H9 (cell line): ENCODE results near the gene PDE4A. TPM values are rescaled to one million over a fixed set of nuclear protein-coding genes. Genes with fewer than 3 reads are reported as not detected.
A peak's percentile ranks its signal among the peaks of the same experiment; 100 is the strongest.

Experiments
- DNase-seq: peaks from one replicate; pipeline ENCODE4 v3.0.0-alpha.2; 2017
- H2AFZ ChIP-seq: one replicate; pipeline ENCODE4 v1.6.1; 2013; ENCODE audit warnings: mild to moderate bottlenecking, low read length, control low read depth, moderate library complexity
- H2AK5ac ChIP-seq: 2 replicates; pipeline ENCODE4 v1.6.1; 2013; ENCODE audit warnings: low read length, control low read depth, mixed read lengths; ENCODE audit not compliant: insufficient read length
- H2BK120ac ChIP-seq: one replicate; pipeline ENCODE4 v1.6.1; 2013; ENCODE audit warnings: low read depth, mild to moderate bottlenecking, low read length, control low read depth, inconsistent platforms; ENCODE audit not compliant: poor library complexity, severe bottlenecking
- H2BK12ac ChIP-seq: 2 replicates; pipeline ENCODE4 v1.6.1; 2013; ENCODE audit warnings: low read length, control low read depth, mixed read lengths, low read depth; ENCODE audit not compliant: insufficient read length
- H2BK15ac ChIP-seq: 2 replicates; pipeline ENCODE4 v1.6.1; 2013; ENCODE audit warnings: low read depth, low read length, control low read depth
- H2BK20ac ChIP-seq: one replicate; pipeline ENCODE4 v1.6.1; 2013; ENCODE audit warnings: low read depth, mild to moderate bottlenecking, low read length, control low read depth, inconsistent platforms; ENCODE audit not compliant: poor library complexity, severe bottlenecking
- H2BK5ac ChIP-seq: 2 replicates; pipeline ENCODE4 v1.6.1; 2013; ENCODE audit warnings: low read length, control low read depth, mixed read lengths; ENCODE audit not compliant: insufficient read length
- H3K14ac ChIP-seq: 2 replicates; pipeline ENCODE4 v1.6.1; 2013; ENCODE audit warnings: low read length, control low read depth; ENCODE audit not compliant: insufficient read depth
- H3K18ac ChIP-seq: 2 replicates; pipeline ENCODE4 v1.6.1; 2013; ENCODE audit warnings: low read depth, mild to moderate bottlenecking, mixed read lengths, low read length, control low read depth; ENCODE audit not compliant: insufficient read length
- H3K23ac ChIP-seq: 2 replicates; pipeline ENCODE4 v1.6.1; 2013; ENCODE audit warnings: low read length, control low read depth, mixed read lengths, low read depth; ENCODE audit not compliant: insufficient read length
- H3K23me2 ChIP-seq: 2 replicates; pipeline ENCODE4 v1.6.1; 2013; ENCODE audit warnings: low read depth, mild to moderate bottlenecking, mixed read lengths, low read length, control low read depth; ENCODE audit not compliant: insufficient read length, poor library complexity, severe bottlenecking
- H3K27ac ChIP-seq: 2 replicates; pipeline ENCODE4 v1.5.1; 2013; ENCODE audit warnings: low read length, control low read depth, mixed read lengths, low read depth; ENCODE audit not compliant: insufficient read length
- H3K27me3 ChIP-seq: 2 replicates; pipeline ENCODE4 v1.6.1; 2013; ENCODE audit warnings: low read length, control low read depth, inconsistent platforms; ENCODE audit not compliant: insufficient read depth
- H3K4ac ChIP-seq: 2 replicates; pipeline ENCODE4 v1.6.1; 2013; ENCODE audit warnings: low read depth, mild to moderate bottlenecking, control low read depth, inconsistent platforms, low read length, moderate library complexity
- H3K4me1 ChIP-seq: 2 replicates; pipeline ENCODE4 v1.6.1; 2013; ENCODE audit warnings: low read length, control low read depth, inconsistent platforms; ENCODE audit not compliant: insufficient read depth
- H3K4me2 ChIP-seq: 2 replicates; pipeline ENCODE4 v1.6.1; 2013; ENCODE audit warnings: low read length, control low read depth, mixed read lengths; ENCODE audit not compliant: insufficient read length, insufficient read depth
- H3K56ac ChIP-seq: 2 replicates; pipeline ENCODE4 v1.6.1; 2013; ENCODE audit warnings: low read depth, mild to moderate bottlenecking, mixed read lengths, low read length, control low read depth; ENCODE audit not compliant: insufficient read length
- H3K79me1 ChIP-seq: 2 replicates; pipeline ENCODE4 v1.6.1; 2013; ENCODE audit warnings: low read depth, mild to moderate bottlenecking, moderate library complexity, low read length, control low read depth, inconsistent platforms; ENCODE audit not compliant: insufficient read depth, poor library complexity, severe bottlenecking
- H3K79me2 ChIP-seq: 2 replicates; pipeline ENCODE4 v1.6.1; 2013; ENCODE audit warnings: low read length, control low read depth, inconsistent platforms; ENCODE audit not compliant: insufficient read depth
- H3K9ac ChIP-seq: 2 replicates; pipeline ENCODE4 v1.6.1; 2013; ENCODE audit warnings: low read length, control low read depth, mixed read lengths; ENCODE audit not compliant: insufficient read length; ENCODE audit errors: extremely low read depth
- H3K9me3 ChIP-seq: one replicate; pipeline ENCODE4 v1.6.1; 2013; ENCODE audit warnings: low read depth, low read length, inconsistent platforms; ENCODE audit not compliant: control insufficient read depth
- H3T11ph ChIP-seq: one replicate; pipeline ENCODE4 v1.6.1; 2013; ENCODE audit warnings: mild to moderate bottlenecking, low read length, control low read depth, inconsistent platforms
- H4K20me1 ChIP-seq: one replicate; pipeline ENCODE4 v1.6.1; 2013; ENCODE audit not compliant: control insufficient read depth, insufficient read length, insufficient read depth
- H4K5ac ChIP-seq: 2 replicates; pipeline ENCODE4 v1.6.1; 2013; ENCODE audit warnings: low read depth, mild to moderate bottlenecking, mixed read lengths, low read length, control low read depth; ENCODE audit not compliant: insufficient read length
- H4K8ac ChIP-seq: replicated peaks from 2 replicates; pipeline ENCODE4 v1.6.1; 2013; ENCODE audit warnings: low read length, control low read depth, mixed read lengths, low read depth; ENCODE audit not compliant: insufficient read length
- H4K91ac ChIP-seq: 2 replicates; pipeline ENCODE4 v1.6.1; 2013; ENCODE audit warnings: low read depth, mild to moderate bottlenecking, moderate library complexity, mixed read lengths, low read length, control low read depth; ENCODE audit not compliant: insufficient read length
- H3K27ac Mint-ChIP-seq, 3 experiments: 2 replicates in 2 of 3; 3 replicates in 1 of 3; pipeline ENCODE4 v1.8.0; 2020 to 2021; ENCODE audit warnings: mixed read lengths in 3 of 3, mild to moderate bottlenecking in 1 of 3, moderate library complexity in 1 of 3
- H3K27me3 Mint-ChIP-seq: 2 replicates; pipeline ENCODE4 v1.8.0; 2021; ENCODE audit warnings: low read depth, mild to moderate bottlenecking, moderate library complexity, mixed read lengths
- H3K36me3 Mint-ChIP-seq, 3 experiments: 2 replicates in 2 of 3; 3 replicates in 1 of 3; pipeline ENCODE4 v1.8.0; 2020 to 2021; ENCODE audit warnings: low read depth in 3 of 3, mixed read lengths in 3 of 3; ENCODE audit not compliant: insufficient read depth in 1 of 3
- H3K4me1 Mint-ChIP-seq, 2 experiments: 2 replicates each; pipeline ENCODE4 v1.8.0; 2020; ENCODE audit warnings: mixed read lengths in 2 of 2
- H3K4me3 Mint-ChIP-seq, 2 experiments: 2 replicates in 1 of 2; 3 replicates in 1 of 2; pipeline ENCODE4 v1.8.0; 2020 to 2021; ENCODE audit warnings: mild to moderate bottlenecking in 2 of 2, mixed read lengths in 2 of 2, moderate library complexity in 1 of 2
- H3K9me3 Mint-ChIP-seq, 2 experiments: 2 replicates in 1 of 2; 3 replicates in 1 of 2; pipeline ENCODE4 v1.8.0; 2020; ENCODE audit warnings: mild to moderate bottlenecking in 2 of 2, mixed read lengths in 2 of 2, moderate library complexity in 1 of 2
- WGBS: extraction: QIAGEN DNeasy Blood & Tissue Kit; methylation state at CpG from one replicate; pipeline ENCODE4 v1.1.7; 2013; ENCODE audit warnings: missing lambda C conversion rate, low lambda C conversion rate, mixed read lengths; ENCODE audit not compliant: insufficient read length; ENCODE audit errors: extremely low coverage; 5-methylcytosine and 5-hydroxymethylcytosine counted together
- total RNA-seq: library from RNA; stranded (reverse); gene quantifications from 2 replicates; pipeline ENCODE4 v1.2.1, GENCODE V29; 2021
- TF ChIP-seq, protein P1 (sequence below): fragments of 200-600 bp; sonication (generic); conservative IDR thresholded peaks from 3 replicates; pipeline ENCODE4 v1.8.0; 2021; ENCODE audit warnings: antibody characterized with exemption, mild to moderate bottlenecking

PDE4A gene
- total RNA-seq, 1 experiment from 2014 or later = 8.5 TPM

DNA sequence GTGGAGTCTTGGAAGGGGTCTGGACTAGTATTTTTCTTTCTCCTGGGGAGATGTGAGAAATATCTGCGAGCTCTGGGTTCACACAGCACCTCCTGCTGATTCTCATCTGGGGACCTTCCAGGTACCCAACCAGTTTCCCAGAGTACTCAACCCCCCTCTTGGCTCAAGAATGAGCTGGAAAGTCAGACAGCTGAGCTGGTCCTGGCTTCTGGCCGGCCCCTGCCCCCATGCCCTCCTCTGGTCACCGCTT, 2.2 kb upstream of the PDE4A start:
- peak overlapping the region; percentile 59 for H3K4me2 ChIP-seq
- Mint-ChIP-seq H3K36me3 (no peaks in the 10 kb centered on the region), H3K4me1 (peaks cover 33 to 40% of the 10 kb centered on the region in 2 experiments), H3K4me3 (peak overlapping the region; percentile 53 to 82), H3K9me3 (peaks cover 2 to 4% of the 10 kb centered on the region in 2 experiments; a peak in 4 of 5 replicates), H3K27ac (no peak overlapping the region), H3K27me3 (peaks cover 89% of the 10 kb centered on the region)
- TF ChIP-seq, protein P1, sequence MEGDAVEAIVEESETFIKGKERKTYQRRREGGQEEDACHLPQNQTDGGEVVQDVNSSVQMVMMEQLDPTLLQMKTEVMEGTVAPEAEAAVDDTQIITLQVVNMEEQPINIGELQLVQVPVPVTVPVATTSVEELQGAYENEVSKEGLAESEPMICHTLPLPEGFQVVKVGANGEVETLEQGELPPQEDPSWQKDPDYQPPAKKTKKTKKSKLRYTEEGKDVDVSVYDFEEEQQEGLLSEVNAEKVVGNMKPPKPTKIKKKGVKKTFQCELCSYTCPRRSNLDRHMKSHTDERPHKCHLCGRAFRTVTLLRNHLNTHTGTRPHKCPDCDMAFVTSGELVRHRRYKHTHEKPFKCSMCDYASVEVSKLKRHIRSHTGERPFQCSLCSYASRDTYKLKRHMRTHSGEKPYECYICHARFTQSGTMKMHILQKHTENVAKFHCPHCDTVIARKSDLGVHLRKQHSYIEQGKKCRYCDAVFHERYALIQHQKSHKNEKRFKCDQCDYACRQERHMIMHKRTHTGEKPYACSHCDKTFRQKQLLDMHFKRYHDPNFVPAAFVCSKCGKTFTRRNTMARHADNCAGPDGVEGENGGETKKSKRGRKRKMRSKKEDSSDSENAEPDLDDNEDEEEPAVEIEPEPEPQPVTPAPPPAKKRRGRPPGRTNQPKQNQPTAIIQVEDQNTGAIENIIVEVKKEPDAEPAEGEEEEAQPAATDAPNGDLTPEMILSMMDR = no peak
- H3K18ac ChIP-seq = no peak overlapping the region
- H2BK120ac ChIP-seq = no peak overlapping the region
- peaks cover 2% of the 10 kb centered on the region; the same call in 1 of the 2 replicates for H3K4me1 ChIP-seq
- H3K14ac ChIP-seq = no peak overlapping the region
- H3K79me2 ChIP-seq = no peaks in the 10 kb centered on the region
- H2AFZ ChIP-seq = no peak overlapping the region
- no peaks in the 10 kb centered on the region for H3K79me1 ChIP-seq
- no peak overlapping the region for H4K5ac ChIP-seq
- DNase-seq = no peak
- no peak overlapping the region for H3K56ac ChIP-seq
- WGBS = no CpG with 5 or more reads among the region's 3 CpGs
- H3K9ac ChIP-seq = no peak overlapping the region
- no peak overlapping the region for H3K23ac ChIP-seq
- H3K4ac ChIP-seq = no peak overlapping the region
- no peak overlapping the region for H4K91ac ChIP-seq
- no peaks in the 10 kb centered on the region for H4K20me1 ChIP-seq
- no peaks in the 10 kb centered on the region for H3K9me3 ChIP-seq
- no peak overlapping the region for H2AK5ac ChIP-seq
- H3T11ph ChIP-seq = no peak overlapping the region
- no peak overlapping the region for H4K8ac ChIP-seq
- peaks cover 37% of the 10 kb centered on the region for H3K27me3 ChIP-seq
- H2BK5ac ChIP-seq = no peak overlapping the region
- H2BK15ac ChIP-seq = no peak overlapping the region
- no peak overlapping the region for H2BK20ac ChIP-seq
- H3K27ac ChIP-seq = no peak overlapping the region
- no peak overlapping the region for H2BK12ac ChIP-seq
- peaks cover 19% of the 10 kb centered on the region for H3K23me2 ChIP-seq
